GM12878 (cell line): ENCODE data around the gene PTCD2. TPM values are rescaled to one million over a fixed set of nuclear protein-coding genes. Genes with fewer than 3 reads are reported as not detected.

Experiments
- ATAC-seq: fragments of 200-7000 bp; cut with Tn5 transposase; 3 replicates; pipeline ENCODE4 v1.9.1; 2020; ENCODE audit warnings: mild to moderate bottlenecking, moderate library complexity
- Bru-seq: library from RNA; stranded (reverse); fragments of 400-500 nt; gene quantifications from one replicate; lab custom pipeline; 2021; lab: Mats Ljungman, UMichigan
- BruChase-seq, 2 experiments: library from RNA; stranded (reverse); fragments of 400-500 nt; gene quantifications; one replicate each; lab custom pipeline; 2021; lab: Mats Ljungman, UMichigan
- BruUV-seq: library from RNA; stranded (reverse); fragments of 400-500 nt; replicated peaks from 2 replicates; lab custom pipeline; 2021; lab: Mats Ljungman, UMichigan
- CTCF ChIA-PET: fragments of 300-600 bp; sonication (Branson Sonifier 250); formaldehyde crosslinking; extraction: SDS; loops from one replicate; lab custom pipeline; 2021; ENCODE audit warnings: inconsistent platforms; lab: Yijun Ruan, JAX
- POLR2A ChIA-PET: fragments of 350-600 bp; formaldehyde crosslinking; extraction: SDS; loops from one replicate; lab custom pipeline; 2021; ENCODE audit warnings: inconsistent platforms; lab: Charles Lee
- RAD21 ChIA-PET: fragments of 300-600 bp; sonication (Branson Sonifier 250); formaldehyde crosslinking; loops from one replicate; lab custom pipeline; 2023; ENCODE audit warnings: antibody characterized with exemption; ENCODE audit not compliant: unreplicated experiment; lab: Charles Lee
- SMC1A ChIA-PET: fragments of 300-600 bp; sonication (Branson Sonifier 250); formaldehyde crosslinking; loops from one replicate; lab custom pipeline; 2023; ENCODE audit not compliant: unreplicated experiment, uncharacterized antibody; lab: Charles Lee
- DNase-seq: peaks from one replicate; pipeline ENCODE4 v3.0.0-alpha.2; 2011; ENCODE audit warnings: low read depth, low spot score
- FAIRE-seq: peaks from 3 replicates; lab custom pipeline; 2011; peaks lifted over from hg19 to GRCh38; lab: Jason Lieb, UNC
- H2AFZ ChIP-seq: 2 replicates; pipeline ENCODE4 v1.6.0; 2011; ENCODE audit warnings: low read depth, low read length, control low read depth; ENCODE audit not compliant: control insufficient read depth
- H3K27ac ChIP-seq: 2 replicates; pipeline ENCODE4 v1.5.1; 2011; ENCODE audit warnings: control low read depth; ENCODE audit not compliant: control insufficient read depth, insufficient read depth
- H3K27me3 ChIP-seq, 2 experiments: replicated peaks in 1 of 2; 2 replicates each; pipeline versions ENCODE4 v1.6.0 to v1.6.1; 2011; ENCODE audit warnings: low read length in 1 of 2; ENCODE audit not compliant: control insufficient read depth in 2 of 2, insufficient read depth in 2 of 2
- H3K36me3 ChIP-seq, 2 experiments: 2 replicates each; pipeline ENCODE4 v1.5.1; 2011; ENCODE audit warnings: low read length in 1 of 2; ENCODE audit not compliant: control insufficient read depth in 2 of 2, insufficient read depth in 2 of 2
- H3K4me1 ChIP-seq: 2 replicates; pipeline ENCODE4 v1.6.1; 2011; ENCODE audit warnings: mild to moderate bottlenecking, low read length, moderate library complexity, mixed read lengths; ENCODE audit not compliant: control insufficient read depth, insufficient read depth
- H3K4me2 ChIP-seq: 2 replicates; pipeline ENCODE4 v1.6.0; 2011; ENCODE audit warnings: control low read depth; ENCODE audit not compliant: control insufficient read depth, insufficient read depth
- H3K4me3 ChIP-seq: fragments of 200-600 bp; sonication (generic); 2 replicates; pipeline ENCODE4 v1.5.1; 2016
- H3K79me2 ChIP-seq: 2 replicates; pipeline ENCODE4 v1.6.0; 2011; ENCODE audit warnings: low read length; ENCODE audit not compliant: control insufficient read depth, insufficient read depth
- H3K9ac ChIP-seq: 2 replicates; pipeline ENCODE4 v1.8.0; 2011; ENCODE audit warnings: low read length, control low read depth, mixed read lengths; ENCODE audit not compliant: control insufficient read depth, insufficient read depth
- H3K9me3 ChIP-seq: replicated peaks from 3 replicates; pipeline ENCODE4 v1.5.1; 2011; ENCODE audit warnings: mild to moderate bottlenecking, low read length; ENCODE audit not compliant: control insufficient read depth, insufficient read depth
- H4K20me1 ChIP-seq: 2 replicates; pipeline ENCODE4 v1.6.0; 2011; ENCODE audit not compliant: control insufficient read depth, insufficient read depth
- CREM ChIP-seq: IDR thresholded peaks from 2 replicates; pipeline ENCODE4 v1.6.1; 2014; ENCODE audit warnings: antibody characterized with exemption, low read depth
- FOS ChIP-seq: IDR thresholded peaks from 3 replicates; pipeline ENCODE4 v1.6.1; 2011; ENCODE audit warnings: borderline replicate concordance; ENCODE audit not compliant: insufficient read length; ENCODE audit errors: extremely low read depth
- MTA2 ChIP-seq: fragments of 450-650 bp; IDR thresholded peaks from 2 replicates; pipeline ENCODE4 v1.6.1; 2016; ENCODE audit warnings: low read depth, mild to moderate bottlenecking, moderate library complexity
- MTA3 ChIP-seq: IDR thresholded peaks from 2 replicates; pipeline ENCODE4 v1.6.1; 2012; ENCODE audit warnings: low read length, inconsistent platforms, borderline replicate concordance
- MYB ChIP-seq: fragments of 150-350 bp; IDR thresholded peaks from 2 replicates; pipeline ENCODE4 v1.6.1; 2014; ENCODE audit warnings: mild to moderate bottlenecking, low read depth, low read length, borderline replicate concordance
- NFIC ChIP-seq: IDR thresholded peaks from 2 replicates; pipeline ENCODE4 v1.6.1; 2012; ENCODE audit warnings: low read depth, mild to moderate bottlenecking, inconsistent platforms, low read length, moderate library complexity
- PAX8 ChIP-seq: fragments of 450-650 bp; IDR thresholded peaks from 2 replicates; pipeline ENCODE4 v1.6.1; 2017; ENCODE audit warnings: mild to moderate bottlenecking, moderate library complexity
- POLR2AphosphoS2 ChIP-seq: IDR thresholded peaks from 2 replicates; pipeline ENCODE4 v1.6.1; 2011; ENCODE audit warnings: low read depth, mild to moderate bottlenecking, low read length, improper control_type of control experiment, moderate library complexity
- RB1 ChIP-seq: fragments of 450-650 bp; formaldehyde crosslinking; IDR thresholded peaks from 2 replicates; pipeline ENCODE4 v1.6.1; 2017; ENCODE audit warnings: mild to moderate bottlenecking, borderline replicate concordance
- RFX5 ChIP-seq: IDR thresholded peaks from 2 replicates; pipeline ENCODE4 v1.6.1; 2011; ENCODE audit warnings: low read depth, low read length, improper control_type of control experiment
- SP1 ChIP-seq: IDR thresholded peaks from one replicate; pipeline ENCODE4 v1.6.1; 2011; ENCODE audit warnings: low read depth, low read length
- YBX1 ChIP-seq: fragments of 450-650 bp; IDR thresholded peaks from 2 replicates; pipeline ENCODE4 v1.6.1; 2016; ENCODE audit warnings: antibody characterized with exemption
- WGBS: methylation state at CpG from one replicate; pipeline ENCODE4 v1.1.6; 2016; ENCODE audit warnings: low lambda C conversion rate; ENCODE audit not compliant: insufficient replicate concordance, insufficient coverage; ENCODE audit errors: missing lambda C conversion rate; 5-methylcytosine and 5-hydroxymethylcytosine counted together
- in situ Hi-C: fragments of 300-500 bp; cut with MboI; formaldehyde crosslinking; loops from 9 replicates; pipeline ENCODE4 v1.14.3; 2018; ENCODE audit warnings: mixed read lengths
- intact Hi-C: fragments of 100-400 bp; cut with micrococcal nuclease; formaldehyde crosslinking; loops from one replicate; pipeline ENCODE4 v1.14.2; 2022; ENCODE audit not compliant: unreplicated experiment
- long read RNA-seq, 2 experiments: library from polyadenylated mRNA; unstranded; transcript quantifications; one replicate each; pipeline ENCODE4 v2.0.0, GENCODE V29; 2019 to 2020
- polyA minus RNA-seq, 3 experiments: library from RNA; depleted of rRNA, polyadenylated mRNA; stranded (reverse); fragments of >200 nt; gene quantifications; 2 replicates each; pipeline ENCODE4 v1.2.3, GENCODE V29; 2011
- polyA plus RNA-seq, 11 experiments: library from polyadenylated mRNA; depleted of rRNA in 4 of 11; unstranded in 6 of 11; stranded (reverse) in 5 of 11; fragments of >200 nt; fragmentation: Nextera tagmentation in 4 of 11; fragmentation: Illumina TruSeq in 1 of 11; extraction: Ambion mirVana in 4 of 11; extraction: Trizol in 1 of 11; gene quantifications; 1 replicate in 1 of 11; 2 replicates in 10 of 11; pipeline versions ENCODE4 v1.2.1 to v1.2.3, GENCODE V29; 2011 to 2016; ENCODE audit warnings: inconsistent platforms in 2 of 11, missing spikeins in 2 of 11, low read depth in 1 of 11
- total RNA-seq, 4 experiments: library from RNA; depleted of rRNA in 3 of 4; stranded (reverse); fragments of >200 nt in 3 of 4; fragmentation: Illumina TruSeq in 1 of 4; extraction: Trizol in 1 of 4; gene quantifications; 2 replicates each; pipeline versions ENCODE4 v1.2.1 to v1.2.3, GENCODE V29; 2013 to 2021
- TF ChIP-seq, protein P1 (sequence below): fragments of 150-350 bp; IDR thresholded peaks from 2 replicates; pipeline ENCODE4 v1.6.1; 2014; ENCODE audit warnings: mild to moderate bottlenecking, low read depth, low read length
- TF ChIP-seq, protein P2 (sequence below): IDR thresholded peaks from 2 replicates; pipeline ENCODE4 v1.6.1; 2012; ENCODE audit warnings: low read length, inconsistent platforms

Gene PTCD2, protein sequence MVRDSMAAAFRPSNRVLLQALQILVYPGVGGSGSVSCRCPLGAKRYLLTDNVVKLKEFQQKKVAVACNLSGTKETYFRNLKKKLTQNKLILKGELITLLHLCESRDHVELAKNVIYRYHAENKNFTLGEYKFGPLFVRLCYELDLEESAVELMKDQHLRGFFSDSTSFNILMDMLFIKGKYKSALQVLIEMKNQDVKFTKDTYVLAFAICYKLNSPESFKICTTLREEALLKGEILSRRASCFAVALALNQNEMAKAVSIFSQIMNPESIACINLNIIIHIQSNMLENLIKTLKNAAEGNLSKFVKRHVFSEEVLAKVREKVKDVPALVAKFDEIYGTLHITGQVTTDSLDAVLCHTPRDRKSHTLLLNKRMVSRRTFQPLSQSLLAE
- 37.6 and 44.3 TPM in 2 replicates for total RNA-seq (2013; cell fraction: nucleolus; rRNA removed)
- total RNA-seq (2014; rRNA removed): 10.5 and 13.1 TPM in 2 replicates
- total RNA-seq (2014; rRNA removed; fragmentation: Illumina TruSeq; extraction: Trizol): 8.7 and 9.9 TPM in 2 replicates
- total RNA-seq (2021): 13.6 and 14.7 TPM in 2 replicates
- 4.2 TPM for polyA plus RNA-seq (2011; ENCODE audit: low read depth)
- polyA plus RNA-seq (2011; rRNA removed): 14.8 and 17.9 TPM in 2 replicates
- 8.3 and 9.0 TPM in 2 replicates for polyA plus RNA-seq (2011; cell fraction: cytosol; rRNA removed)
- polyA plus RNA-seq (2011; cell fraction: nucleus; rRNA removed): 21.8 and 22.2 TPM in 2 replicates
- polyA plus RNA-seq (2012): 4.1 and 6.9 TPM in 2 replicates
- 12.0 and 12.4 TPM in 2 replicates for polyA plus RNA-seq (2014; fragmentation: Illumina TruSeq; extraction: Trizol)
- 10 to 100 TPM in 1 of 2 experiments, 1 to 10 TPM in 1; 9.1 to 11.0 TPM for polyA plus RNA-seq (2014; fragmentation: Nextera tagmentation; extraction: Ambion mirVana)
- polyA plus RNA-seq (2014; rRNA removed): 10.2 and 12.8 TPM in 2 replicates
- polyA plus RNA-seq (2016; fragmentation: Nextera tagmentation; extraction: Ambion mirVana): 10 to 100 TPM; 11.8 to 15.0 TPM
- 12.6 and 14.7 TPM in 2 replicates for polyA minus RNA-seq (2011; rRNA and poly(A)+ RNA removed)
- polyA minus RNA-seq (2011; cell fraction: cytosol; rRNA and poly(A)+ RNA removed): 3.7 and 3.9 TPM in 2 replicates
- 10.6 and 17.6 TPM in 2 replicates for polyA minus RNA-seq (2011; cell fraction: nucleus; rRNA and poly(A)+ RNA removed)
- Bru-seq, nascent RNA: percentile 65 among the genes with signal in this experiment
- BruChase-seq, experiment 1, labeled RNA remaining after a 6-hour chase: percentile 61 among the genes with signal in this experiment
- BruChase-seq, experiment 2, labeled RNA remaining after a 2-hour chase: percentile 64 among the genes with signal in this experiment
- long read RNA-seq, experiment 1, full-length matches to known transcripts: 10 of 12 reads
- long read RNA-seq, experiment 1, partial matches to known transcripts: 0 of 12 reads
- long read RNA-seq, experiment 1, other reads (novel, unspliced or antisense): 2 of 12 reads
- long read RNA-seq, experiment 2, full-length matches to known transcripts: 83 of 106 reads
- long read RNA-seq, experiment 2, partial matches to known transcripts: 1 of 106 reads
- long read RNA-seq, experiment 2, other reads (novel, unspliced or antisense): 22 of 106 reads

DNA sequence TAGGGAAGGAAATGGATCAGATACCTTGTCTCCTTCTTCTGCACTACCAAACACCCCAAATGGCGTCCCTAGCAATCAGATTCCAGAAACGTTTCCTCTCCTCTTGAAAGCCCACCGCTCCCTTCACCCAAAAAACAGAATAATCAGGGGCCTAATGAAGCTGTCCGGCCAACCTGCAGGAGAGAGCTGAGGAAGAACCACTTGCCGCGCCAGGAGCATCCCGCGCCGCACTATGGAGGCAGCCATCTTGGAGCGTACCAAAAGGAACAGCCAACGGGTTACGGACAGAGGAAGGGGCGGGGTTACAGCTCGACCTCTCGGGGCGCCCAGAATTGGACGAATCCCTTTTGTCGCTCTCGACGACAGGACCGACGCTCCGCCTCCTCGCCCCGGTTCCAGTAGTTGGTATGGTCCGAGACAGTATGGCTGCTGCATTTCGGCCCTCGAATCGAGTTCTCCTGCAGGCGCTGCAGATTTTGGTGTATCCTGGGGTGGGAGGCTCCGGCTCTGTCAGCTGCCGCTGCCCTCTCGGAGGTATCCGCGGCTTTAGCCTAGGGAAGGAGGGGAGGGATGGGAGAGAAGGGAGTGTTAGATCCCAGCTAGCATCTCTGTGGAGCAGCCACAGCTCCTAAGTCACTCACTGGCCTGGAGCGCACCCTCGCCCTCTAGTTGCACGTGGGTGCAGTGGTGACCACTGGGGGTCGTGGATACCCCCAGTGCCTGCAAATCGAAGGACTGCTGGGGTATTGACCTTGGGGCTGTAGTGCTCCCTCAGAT lies at the start of gene PTCD2, which contains the start of gene MRPS27:
Gene PTCD2, plus strand, starts transcription at position 398 of the 777 bp plus-strand sequence. Its CDS starts 10 bp downstream, at position 408.
Gene MRPS27, minus strand, starts transcription at position 265 of the 777 bp plus-strand sequence. Its CDS starts 19 bp downstream, at position 246.
- ChIA-PET POLR2A (interaction anchor here (1.1 to 3.1 kb wide), 4 partner anchors 12 to 72 kb away, joined by 3 to 21 read pairs (median 7); no protein-coding TSS in a partner anchor), RAD21 (interaction anchor here (0.6 to 3.6 kb wide), 7 partner anchors 12 to 537 kb away, joined by 3 to 28 read pairs (median 6); no protein-coding TSS in a partner anchor), SMC1A (interaction anchor here (0.8 to 4.2 kb wide), 7 partner anchors 12 to 498 kb away, joined by 3 to 33 read pairs (median 5); no protein-coding TSS in a partner anchor), CTCF (interaction anchor here (0.6 to 5.0 kb wide), 11 partner anchors 11 to 636 kb away, joined by 3 to 33 read pairs (median 4); partner anchors contain the start of gene FCHO2)
- Histone ChIP-seq H3K9ac (peak within 1 kb of the TSS; percentile 95), H3K9me3 (no peaks in the 10 kb centered on the region), H4K20me1 (no peaks in the 10 kb centered on the region), H3K79me2 (peaks cover 50% of the 10 kb centered on the region), H2AFZ (peak within 1 kb of the TSS; percentile 97), H3K27ac (peak within 1 kb of the TSS; percentile 84), H3K4me3 (peak within 1 kb of the TSS; percentile 89), H3K27me3 (no peaks in the 10 kb centered on the region), H3K36me3 (peaks cover 0 to 17% of the 10 kb centered on the region in 2 experiments; a peak in 2 of 4 replicates), H3K4me2 (peak within 1 kb of the TSS; percentile 83), H3K4me1 (no peaks in the 10 kb centered on the region; the same call in 1 of the 2 replicates)
- ATAC-seq (peak; percentile 99), FAIRE-seq (peak; percentile 94), DNase-seq (peak; percentile 90)
- in situ Hi-C loops (no loop called here), intact Hi-C loops (no loop called here)
- under 1% methylated on average over 40 of the region's 40 CpGs for WGBS
- BruUV-seq: no TSS peak
- TF ChIP-seq CREM: peak; percentile 93
- no peak for TF ChIP-seq FOS
- TF ChIP-seq NFIC: 0 out of 2 replicates have a peak, but pooled peaks have one; percentile 42
- TF ChIP-seq YBX1: no peak
- TF ChIP-seq POLR2AphosphoS2: peak; percentile 76
- TF ChIP-seq RFX5: peak; percentile 62; the same call in 1 of the 2 replicates
- TF ChIP-seq MTA3: no peak
- TF ChIP-seq PAX8: no peak
- peak; percentile 93 for TF ChIP-seq SP1
- TF ChIP-seq, protein P1, sequence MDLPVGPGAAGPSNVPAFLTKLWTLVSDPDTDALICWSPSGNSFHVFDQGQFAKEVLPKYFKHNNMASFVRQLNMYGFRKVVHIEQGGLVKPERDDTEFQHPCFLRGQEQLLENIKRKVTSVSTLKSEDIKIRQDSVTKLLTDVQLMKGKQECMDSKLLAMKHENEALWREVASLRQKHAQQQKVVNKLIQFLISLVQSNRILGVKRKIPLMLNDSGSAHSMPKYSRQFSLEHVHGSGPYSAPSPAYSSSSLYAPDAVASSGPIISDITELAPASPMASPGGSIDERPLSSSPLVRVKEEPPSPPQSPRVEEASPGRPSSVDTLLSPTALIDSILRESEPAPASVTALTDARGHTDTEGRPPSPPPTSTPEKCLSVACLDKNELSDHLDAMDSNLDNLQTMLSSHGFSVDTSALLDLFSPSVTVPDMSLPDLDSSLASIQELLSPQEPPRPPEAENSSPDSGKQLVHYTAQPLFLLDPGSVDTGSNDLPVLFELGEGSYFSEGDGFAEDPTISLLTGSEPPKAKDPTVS: no peak
- TF ChIP-seq RB1: peak; percentile 56; the same call in 1 of the 2 replicates
- TF ChIP-seq, protein P2, sequence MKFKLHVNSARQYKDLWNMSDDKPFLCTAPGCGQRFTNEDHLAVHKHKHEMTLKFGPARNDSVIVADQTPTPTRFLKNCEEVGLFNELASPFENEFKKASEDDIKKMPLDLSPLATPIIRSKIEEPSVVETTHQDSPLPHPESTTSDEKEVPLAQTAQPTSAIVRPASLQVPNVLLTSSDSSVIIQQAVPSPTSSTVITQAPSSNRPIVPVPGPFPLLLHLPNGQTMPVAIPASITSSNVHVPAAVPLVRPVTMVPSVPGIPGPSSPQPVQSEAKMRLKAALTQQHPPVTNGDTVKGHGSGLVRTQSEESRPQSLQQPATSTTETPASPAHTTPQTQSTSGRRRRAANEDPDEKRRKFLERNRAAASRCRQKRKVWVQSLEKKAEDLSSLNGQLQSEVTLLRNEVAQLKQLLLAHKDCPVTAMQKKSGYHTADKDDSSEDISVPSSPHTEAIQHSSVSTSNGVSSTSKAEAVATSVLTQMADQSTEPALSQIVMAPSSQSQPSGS: no peak
- 0 out of 2 replicates have a peak, but pooled peaks have one; percentile 16 for TF ChIP-seq MYB
- no peak; the same call in 1 of the 2 replicates for TF ChIP-seq MTA2
